Measurements from ENCODE around the gene NIPBL. TPM values are rescaled to one million over a fixed set of nuclear protein-coding genes. Genes with fewer than 3 reads are reported as not detected.

The NIPBL gene
- total and polyA plus RNA-seq, 2 of the 13 experiments (the other 11 are each of a cell fraction or from before 2014, with no cell fraction given) = 12.3 to 32.3 TPM

- TF ChIP-seq MTF2 (CRISPR knock-in tag; IDR thresholded peaks at IDR 0.05; ENCODE audit: borderline replicate concordance) (peak; percentile 79; the same call in 1 of the 2 replicates), ZNF30 (CRISPR knock-in tag; IDR thresholded peaks at IDR 0.05) (no peak), SPEN (CRISPR knock-in tag; IDR thresholded peaks at IDR 0.05; ENCODE audit: low read depth) (peak; percentile 53; the same call in 1 of the 2 replicates), IKZF4 (CRISPR knock-in tag; IDR thresholded peaks at IDR 0.05; ENCODE audit: borderline replicate concordance, low read depth, not compliant biosample characterization) (peak; percentile 61), SAP130 (CRISPR knock-in tag; IDR thresholded peaks at IDR 0.05; ENCODE audit: low read depth) (peak; percentile 80; the same call in 1 of the 2 replicates), THAP11 (CRISPR knock-in tag; IDR thresholded peaks at IDR 0.05) (peak; percentile 87), TSC22D2 (CRISPR knock-in tag; IDR thresholded peaks at IDR 0.05; ENCODE audit: borderline replicate concordance) (peak; percentile 45; the same call in 1 of the 2 replicates), HCFC1 (IDR thresholded peaks at IDR 0.05; ENCODE audit: low read depth, low read length) (peak; percentile 50; the same call in 1 of the 2 replicates), NFIC (IDR thresholded peaks at IDR 0.05; ENCODE audit: low read length) (no peak), KDM3A (CRISPR knock-in tag; IDR thresholded peaks at IDR 0.05; ENCODE audit: low read depth) (0 out of 2 replicates have a peak, but pooled peaks have one; percentile 11), REXO4 (CRISPR knock-in tag; IDR thresholded peaks at IDR 0.05; ENCODE audit: borderline replicate concordance) (no peak), TFDP1 (CRISPR knock-in tag; IDR thresholded peaks at IDR 0.05; ENCODE audit: borderline replicate concordance) (peak; percentile 78; the same call in 1 of the 2 replicates), ZNF891 (CRISPR knock-in tag; IDR thresholded peaks at IDR 0.05) (peak; percentile 83), ZBTB42 (CRISPR knock-in tag; IDR thresholded peaks at IDR 0.05) (no peak), NFKB2 (CRISPR knock-in tag; IDR thresholded peaks at IDR 0.05; ENCODE audit: borderline replicate concordance) (peak; percentile 60; the same call in 1 of the 2 replicates), ZNF280D (CRISPR knock-in tag; IDR thresholded peaks at IDR 0.05) (0 out of 2 replicates have a peak, but pooled peaks have one; percentile 56), ZFP36L2 (CRISPR knock-in tag; IDR thresholded peaks at IDR 0.05) (no peak), FOSL2 (CRISPR knock-in tag; IDR thresholded peaks at IDR 0.05) (0 out of 2 replicates have a peak, but pooled peaks have one; percentile 18), GABPB1 (CRISPR knock-in tag; IDR thresholded peaks at IDR 0.05) (peak; percentile 89), SALL1 (CRISPR knock-in tag; IDR thresholded peaks at IDR 0.05) (peak; percentile 87), ZHX1 (CRISPR knock-in tag; IDR thresholded peaks at IDR 0.05; ENCODE audit: low read depth) (0 out of 2 replicates have a peak, but pooled peaks have one; percentile 49), ZNF234 (CRISPR knock-in tag; conservative IDR thresholded peaks at IDR 0.05) (0 out of 2 replicates have a peak, but pooled peaks have one; percentile 60), POLR2AphosphoS5 (IDR thresholded peaks at IDR 0.05; ENCODE audit: low read depth, low read length) (peak; percentile 91), ZNF563 (CRISPR knock-in tag; IDR thresholded peaks at IDR 0.05) (peak; percentile 81)
These were observed at the start of gene NIPBL (continued) for GRCh38 chr5:36876299-36876964.

Data from HepG2 (cell line).